RWPE2 (cell line): Measurements from ENCODE around the gene SS18L1.
A peak's percentile ranks its signal among the peaks of the same experiment; 100 is the strongest.

Experiments
- ATAC-seq: fragments of 200-7000 bp; cut with Tn5 transposase; 3 replicates; pipeline ENCODE4 v1.9.1; 2021; ENCODE audit warnings: low read depth
- DNase-seq: peaks from one replicate; pipeline ENCODE4 v3.0.0-alpha.2; 2020; ENCODE audit warnings: low spot score
- H3K27ac ChIP-seq: fragments of 450-650 bp; 2 replicates; pipeline ENCODE4 v1.5.1; 2017; ENCODE audit warnings: mild to moderate bottlenecking; ENCODE audit not compliant: poor library complexity, severe bottlenecking
- H3K27me3 ChIP-seq: fragments of 250-450 bp; sonication (Bioruptor Pico); 2 replicates; pipeline ENCODE4 v1.5.1; 2021; ENCODE audit warnings: mild to moderate bottlenecking, moderate library complexity; ENCODE audit not compliant: insufficient read depth, poor library complexity, severe bottlenecking
- H3K36me3 ChIP-seq: fragments of 250-450 bp; sonication (Bioruptor Pico); 2 replicates; pipeline ENCODE4 v1.5.1; 2020; ENCODE audit warnings: low read depth, mild to moderate bottlenecking, moderate library complexity
- H3K4me1 ChIP-seq: fragments of 250-450 bp; sonication (Bioruptor Pico); 2 replicates; pipeline ENCODE4 v1.5.1; 2021; ENCODE audit warnings: mild to moderate bottlenecking, moderate library complexity; ENCODE audit not compliant: insufficient read depth, poor library complexity, severe bottlenecking
- H3K4me3 ChIP-seq: fragments of 250-450 bp; sonication (Bioruptor Pico); 2 replicates; pipeline ENCODE4 v1.5.1; 2021; ENCODE audit warnings: mild to moderate bottlenecking, moderate library complexity; ENCODE audit not compliant: severe bottlenecking
- H3K9me3 ChIP-seq: fragments of 250-450 bp; sonication (Bioruptor Pico); 2 replicates; pipeline ENCODE4 v1.5.1; 2021; ENCODE audit warnings: mild to moderate bottlenecking, moderate library complexity; ENCODE audit not compliant: severe bottlenecking
- CTCF ChIP-seq: fragments of 450-650 bp; IDR thresholded peaks from one replicate; pipeline ENCODE4 v1.5.1; 2017; ENCODE audit warnings: mild to moderate bottlenecking, moderate library complexity; ENCODE audit not compliant: poor library complexity, severe bottlenecking

The SS18L1 gene

GRCh38 chr20:62123450-62124118, 20.0 kb upstream of the SS18L1 start:
- Histone ChIP-seq H3K4me1 (peaks cover 5% of the 10 kb centered on the region), H3K9me3 (no peaks in the 10 kb centered on the region), H3K27ac (peak overlapping the region; percentile 71), H3K27me3 (no peaks in the 10 kb centered on the region), H3K4me3 (peak overlapping the region; percentile 92), H3K36me3 (peaks cover 52% of the 10 kb centered on the region)
- no peak for TF ChIP-seq CTCF
- DNase-seq (no peak), ATAC-seq (no peak)

GRCh38 chr20:62126141-62126540, 17.4 kb upstream of the SS18L1 start:
- H3K4me3 ChIP-seq: no peak overlapping the region
- no peaks in the 10 kb centered on the region for H3K27me3 ChIP-seq
- DNase-seq: no peak
- H3K9me3 ChIP-seq: no peaks in the 10 kb centered on the region
- TF ChIP-seq CTCF: no peak
- ATAC-seq: no peak
- peaks cover 5% of the 10 kb centered on the region for H3K4me1 ChIP-seq
- H3K36me3 ChIP-seq: peaks cover 78% of the 10 kb centered on the region
- no peak overlapping the region for H3K27ac ChIP-seq

GRCh38 chr20:62127799-62128198, 15.8 kb upstream of the SS18L1 start:
- H3K27me3 ChIP-seq: no peaks in the 10 kb centered on the region
- no peak for DNase-seq
- no peaks in the 10 kb centered on the region for H3K9me3 ChIP-seq
- no peak overlapping the region for H3K4me3 ChIP-seq
- ATAC-seq: no peak
- no peak overlapping the region for H3K27ac ChIP-seq
- no peak for TF ChIP-seq CTCF
- H3K4me1 ChIP-seq: peaks cover 5% of the 10 kb centered on the region
- H3K36me3 ChIP-seq: peaks cover 94% of the 10 kb centered on the region

- TF ChIP-seq CTCF: no peak
- no peak overlapping the region for H3K4me3 ChIP-seq
- no peaks in the 10 kb centered on the region for H3K9me3 ChIP-seq
- no peaks in the 10 kb centered on the region for H3K27me3 ChIP-seq
- DNase-seq (no peak), ATAC-seq (no peak)
- peaks cover 100% of the 10 kb centered on the region for H3K36me3 ChIP-seq
- H3K4me1 ChIP-seq: peaks cover 4% of the 10 kb centered on the region
- H3K27ac ChIP-seq: no peak overlapping the region
These were observed 15.1 kb upstream of the SS18L1 start for GRCh38 chr20:62128502-62128901.

- no peak for TF ChIP-seq CTCF
- H3K27me3 ChIP-seq: no peaks in the 10 kb centered on the region
- peaks cover 97% of the 10 kb centered on the region for H3K36me3 ChIP-seq
- H3K4me3 ChIP-seq: no peak overlapping the region
- ATAC-seq: no peak
- DNase-seq: no peak
- H3K4me1 ChIP-seq: no peaks in the 10 kb centered on the region
- H3K27ac ChIP-seq: no peak overlapping the region
- no peaks in the 10 kb centered on the region for H3K9me3 ChIP-seq
These were observed 13.6 kb upstream of the SS18L1 start for GRCh38 chr20:62129731-62130531.
